ENCODE data around the gene PET117.

PET117 gene

DNA sequence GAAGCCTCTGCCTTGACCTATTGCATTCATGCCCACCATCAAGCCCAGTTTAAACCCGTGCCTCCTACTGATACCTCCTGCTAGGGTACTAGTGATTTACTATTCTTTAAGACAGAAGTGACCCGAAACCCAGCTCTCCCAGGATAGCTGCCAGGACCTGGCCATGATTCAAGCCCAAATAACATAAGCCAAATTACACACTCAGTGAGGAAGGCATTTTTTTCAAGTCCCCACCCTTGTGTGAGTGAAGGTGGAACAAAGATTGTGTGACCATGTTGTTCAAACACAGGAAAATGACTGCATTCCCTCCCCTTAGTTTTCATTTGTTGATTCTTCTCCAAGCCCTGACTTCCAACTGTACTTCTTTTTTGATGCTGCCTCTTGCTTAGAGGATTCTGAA lies 3.7 kb upstream of the PET117 start:
- DNase-seq (ENCODE audit: low read depth, low spot score), result no peak
- Histone ChIP-seq H3K36me3 (ENCODE audit: insufficient read depth, insufficient read length, low read length) (no peaks in the 10 kb centered on the region), H3K4me1 (ENCODE audit: insufficient read depth, insufficient read length) (no peaks in the 10 kb centered on the region), H3K4me3 (ENCODE audit: insufficient read length, low read depth) (no peak overlapping the region), H3K27me3 (ENCODE audit: insufficient read depth, insufficient read length) (peaks cover 11% of the 10 kb centered on the region), H3K9ac (ENCODE audit: insufficient read length, low read depth) (no peak overlapping the region), H3K9me3 (ENCODE audit: insufficient read depth, low read length) (no peaks in the 10 kb centered on the region)
- TF ChIP-seq SUZ12 (IDR thresholded peaks at IDR 0.05; ENCODE audit: extremely low read depth, insufficient read depth, insufficient read length) (no peak), ZNF274 (IDR thresholded peaks at IDR 0.05; ENCODE audit: low read depth, low read length) (no peak), YY1 (IDR thresholded peaks at IDR 0.05; ENCODE audit: insufficient read depth, insufficient read length) (no peak)

DNA sequence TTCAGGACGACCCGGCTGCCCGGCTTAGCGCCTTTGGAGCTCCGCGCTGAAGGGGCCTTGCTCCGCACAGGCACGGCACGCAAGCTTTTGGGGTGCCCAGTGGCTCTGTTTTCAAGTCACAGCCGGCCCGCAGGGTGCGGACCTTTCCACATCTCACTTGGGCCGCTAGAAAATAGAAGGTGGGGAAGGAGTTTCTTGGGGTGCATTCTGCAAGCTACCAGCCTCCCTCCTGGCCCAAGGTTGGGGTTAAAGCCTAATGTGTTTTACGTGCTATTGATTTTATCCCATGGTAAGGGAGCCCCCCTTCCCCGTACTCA lies 561 bp downstream of the PET117 start:
- Histone ChIP-seq H3K4me3 (ENCODE audit: insufficient read length, low read depth) (peak overlapping the region; percentile 89), H3K36me3 (ENCODE audit: insufficient read depth, insufficient read length, low read length) (peaks cover 9% of the 10 kb centered on the region), H3K27me3 (ENCODE audit: insufficient read depth, insufficient read length) (peaks cover 11% of the 10 kb centered on the region), H3K9ac (ENCODE audit: insufficient read length, low read depth) (peak overlapping the region; percentile 93), H3K9me3 (ENCODE audit: insufficient read depth, low read length) (no peaks in the 10 kb centered on the region), H3K4me1 (ENCODE audit: insufficient read depth, insufficient read length) (no peaks in the 10 kb centered on the region)
- no peak for DNase-seq (ENCODE audit: low read depth, low spot score)
- TF ChIP-seq YY1 (IDR thresholded peaks at IDR 0.05; ENCODE audit: insufficient read depth, insufficient read length), result no peak
- no peak for TF ChIP-seq SUZ12 (IDR thresholded peaks at IDR 0.05; ENCODE audit: extremely low read depth, insufficient read depth, insufficient read length)

DNA sequence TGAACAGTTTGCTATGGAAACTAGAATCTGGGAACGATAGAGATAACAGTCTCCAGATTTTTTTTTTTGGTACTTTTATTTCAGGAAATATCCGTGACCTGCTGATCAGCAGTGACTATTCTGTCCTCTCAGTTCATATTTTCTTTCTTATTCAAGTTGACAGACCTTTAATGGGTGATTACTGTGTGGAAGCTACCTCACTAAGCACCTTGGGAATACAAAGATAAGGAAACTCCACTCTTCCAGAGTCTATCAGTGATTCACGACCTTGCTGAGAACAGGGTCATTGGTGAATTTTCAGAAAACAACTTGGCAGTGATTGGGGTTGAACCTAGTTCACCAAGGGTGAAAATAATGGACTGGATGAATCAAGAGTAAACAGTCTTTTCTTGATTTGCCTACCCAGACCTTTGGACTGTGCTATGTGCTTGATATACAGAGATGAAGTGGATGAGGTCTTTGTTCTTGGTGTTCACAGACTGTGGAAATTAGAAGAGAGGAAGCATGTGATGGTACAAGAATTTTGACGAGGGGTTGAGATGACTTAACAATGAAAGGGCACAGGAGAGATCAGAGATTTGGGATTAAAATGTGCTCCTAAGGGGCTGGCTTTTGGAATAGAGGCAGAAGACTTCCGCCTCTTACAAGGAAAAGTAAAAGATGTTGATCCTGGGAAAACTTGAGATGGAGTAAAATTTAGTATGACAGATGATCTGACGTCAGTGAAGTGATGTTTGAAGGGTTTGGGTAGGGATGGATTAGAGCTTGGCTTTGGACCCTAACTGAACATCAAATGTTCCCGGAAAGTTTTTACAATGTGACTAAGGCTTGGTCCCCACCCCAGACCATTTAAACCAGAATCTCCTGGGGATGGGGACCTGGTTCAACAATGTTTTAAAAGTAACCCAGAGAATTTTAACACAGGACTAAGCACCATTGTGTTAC lies 1.2 kb downstream of the PET117 start:
- H3K9me3 ChIP-seq (ENCODE audit: insufficient read depth, low read length), result no peaks in the 10 kb centered on the region
- peaks cover 11% of the 10 kb centered on the region for H3K27me3 ChIP-seq (ENCODE audit: insufficient read depth, insufficient read length)
- TF ChIP-seq ZNF274 (IDR thresholded peaks at IDR 0.05; ENCODE audit: low read depth, low read length), result no peak
- TF ChIP-seq SUZ12 (IDR thresholded peaks at IDR 0.05; ENCODE audit: extremely low read depth, insufficient read depth, insufficient read length), result no peak
- DNase-seq (ENCODE audit: low read depth, low spot score), result no peak
- no peaks in the 10 kb centered on the region for H3K4me1 ChIP-seq (ENCODE audit: insufficient read depth, insufficient read length)
- peaks cover 9% of the 10 kb centered on the region for H3K36me3 ChIP-seq (ENCODE audit: insufficient read depth, insufficient read length, low read length)
- peak overlapping the region; percentile 93 for H3K9ac ChIP-seq (ENCODE audit: insufficient read length, low read depth)
- H3K4me3 ChIP-seq (ENCODE audit: insufficient read length, low read depth), result peak overlapping the region; percentile 89

DNA sequence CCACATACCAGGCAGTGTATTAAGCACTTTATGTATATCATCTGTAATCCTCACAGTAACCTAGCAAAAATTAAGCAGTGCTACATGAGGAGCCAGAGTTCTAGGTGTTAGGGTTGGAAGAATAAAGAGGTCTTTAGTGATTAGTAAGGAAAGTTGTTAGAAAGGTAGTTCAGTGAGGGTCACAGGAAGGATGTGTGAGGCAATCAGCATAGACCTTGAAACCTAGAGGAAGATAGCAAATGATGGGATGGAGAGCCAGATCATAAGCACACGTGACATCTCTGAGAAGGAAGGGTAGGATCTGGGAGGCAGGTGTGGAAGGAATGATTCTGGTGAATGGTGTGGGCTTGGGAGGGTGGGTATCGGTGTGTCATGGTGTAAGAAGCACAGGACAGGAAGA lies 2.2 kb downstream of the PET117 start:
- Histone ChIP-seq H3K4me3 (ENCODE audit: insufficient read length, low read depth) (no peak overlapping the region), H3K4me1 (ENCODE audit: insufficient read depth, insufficient read length) (no peaks in the 10 kb centered on the region), H3K9me3 (ENCODE audit: insufficient read depth, low read length) (no peaks in the 10 kb centered on the region), H3K36me3 (ENCODE audit: insufficient read depth, insufficient read length, low read length) (peaks cover 9% of the 10 kb centered on the region), H3K27me3 (ENCODE audit: insufficient read depth, insufficient read length) (peaks cover 11% of the 10 kb centered on the region), H3K9ac (ENCODE audit: insufficient read length, low read depth) (no peak overlapping the region)
- TF ChIP-seq YY1 (IDR thresholded peaks at IDR 0.05; ENCODE audit: insufficient read depth, insufficient read length), result no peak
- no peak for TF ChIP-seq ZNF274 (IDR thresholded peaks at IDR 0.05; ENCODE audit: low read depth, low read length)
- no peak for TF ChIP-seq SUZ12 (IDR thresholded peaks at IDR 0.05; ENCODE audit: extremely low read depth, insufficient read depth, insufficient read length)
- no peak for DNase-seq (ENCODE audit: low read depth, low spot score)

DNA sequence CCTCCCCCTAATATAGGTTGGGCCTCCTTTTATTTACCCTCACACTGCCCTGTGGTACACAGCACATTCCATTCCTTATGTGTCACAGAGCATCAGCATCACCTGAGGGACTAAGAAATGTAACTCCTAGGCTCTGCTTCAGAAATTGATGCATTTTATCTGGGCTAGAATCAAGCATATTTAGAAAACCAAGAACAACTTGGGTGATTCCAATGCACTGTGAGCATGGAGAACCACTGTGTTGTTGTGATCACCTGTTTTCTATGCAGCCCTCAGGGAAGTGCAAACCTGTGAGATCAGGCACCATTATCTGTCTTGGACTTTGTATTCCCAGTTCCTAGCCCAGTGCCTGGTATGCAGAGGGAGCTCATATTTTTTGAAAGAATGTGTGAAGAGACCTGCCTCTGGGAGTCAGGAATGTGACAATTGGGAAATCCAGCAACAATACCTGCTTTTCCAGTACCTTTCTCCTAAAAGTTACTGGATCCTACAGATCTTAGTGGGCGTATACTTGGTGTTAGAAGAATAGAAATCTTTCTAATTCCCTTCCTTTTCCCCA lies 7.0 kb downstream of the PET117 start:
- no peak for DNase-seq (ENCODE audit: low read depth, low spot score)
- H3K4me3 ChIP-seq (ENCODE audit: insufficient read length, low read depth), result no peak overlapping the region
- peaks cover 24% of the 10 kb centered on the region for H3K36me3 ChIP-seq (ENCODE audit: insufficient read depth, insufficient read length, low read length)
- no peaks in the 10 kb centered on the region for H3K4me1 ChIP-seq (ENCODE audit: insufficient read depth, insufficient read length)
- H3K9ac ChIP-seq (ENCODE audit: insufficient read length, low read depth), result no peak overlapping the region
- H3K9me3 ChIP-seq (ENCODE audit: insufficient read depth, low read length), result no peaks in the 10 kb centered on the region
- no peak for TF ChIP-seq YY1 (IDR thresholded peaks at IDR 0.05; ENCODE audit: insufficient read depth, insufficient read length)
- no peak for TF ChIP-seq ZNF274 (IDR thresholded peaks at IDR 0.05; ENCODE audit: low read depth, low read length)
- no peak for TF ChIP-seq SUZ12 (IDR thresholded peaks at IDR 0.05; ENCODE audit: extremely low read depth, insufficient read depth, insufficient read length)
- H3K27me3 ChIP-seq (ENCODE audit: insufficient read depth, insufficient read length), result no peaks in the 10 kb centered on the region

DNA sequence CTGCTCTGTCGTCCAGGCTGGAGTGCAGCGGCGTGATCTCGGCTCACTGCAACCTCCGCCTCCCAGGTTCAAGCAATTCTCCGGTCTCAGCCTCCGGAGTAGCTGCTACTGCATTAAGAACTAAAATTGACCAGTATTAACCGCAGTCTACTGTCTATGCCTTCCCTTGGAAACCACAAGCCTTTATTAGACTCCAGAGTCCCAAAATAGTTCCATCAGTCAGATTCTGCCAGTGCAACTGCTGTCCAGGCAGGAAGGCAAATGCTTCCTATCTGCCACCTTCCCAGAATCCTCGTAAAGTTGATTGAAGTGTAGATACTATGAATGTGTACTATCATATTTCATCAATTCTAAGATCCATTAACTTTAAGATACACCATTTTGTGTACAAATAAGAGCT lies 16.7 kb downstream of the PET117 start:
- no peak for DNase-seq (ENCODE audit: low read depth, low spot score)
- H3K9ac ChIP-seq (ENCODE audit: insufficient read length, low read depth), result no peak overlapping the region
- no peak overlapping the region for H3K4me3 ChIP-seq (ENCODE audit: insufficient read length, low read depth)
- H3K27me3 ChIP-seq (ENCODE audit: insufficient read depth, insufficient read length), result no peaks in the 10 kb centered on the region
- peaks cover 31% of the 10 kb centered on the region for H3K36me3 ChIP-seq (ENCODE audit: insufficient read depth, insufficient read length, low read length)
- TF ChIP-seq SUZ12 (IDR thresholded peaks at IDR 0.05; ENCODE audit: extremely low read depth, insufficient read depth, insufficient read length) (no peak), YY1 (IDR thresholded peaks at IDR 0.05; ENCODE audit: insufficient read depth, insufficient read length) (no peak), ZNF274 (IDR thresholded peaks at IDR 0.05; ENCODE audit: low read depth, low read length) (no peak)
- no peaks in the 10 kb centered on the region for H3K9me3 ChIP-seq (ENCODE audit: insufficient read depth, low read length)
- H3K4me1 ChIP-seq (ENCODE audit: insufficient read depth, insufficient read length), result no peaks in the 10 kb centered on the region

DNA sequence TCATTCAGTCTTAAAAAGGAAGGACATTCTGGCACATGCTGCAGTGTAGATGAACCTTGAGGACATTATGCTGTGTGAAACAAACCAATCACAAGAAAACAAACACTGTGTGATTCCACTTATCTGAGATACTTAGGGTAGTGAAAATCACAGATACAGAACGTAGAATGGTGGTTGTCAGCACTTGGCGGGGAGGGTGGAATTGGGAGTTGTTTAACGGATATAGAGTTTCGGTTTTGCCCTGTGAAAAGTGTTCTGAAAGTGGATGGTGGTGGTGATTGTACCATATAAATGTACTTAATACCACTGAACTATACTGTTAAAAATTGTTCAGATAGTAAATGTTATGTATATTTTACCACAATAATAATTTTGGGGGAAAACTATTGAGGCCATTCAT lies 18.4 kb downstream of the PET117 start:
- DNase-seq (ENCODE audit: low read depth, low spot score), result no peak
- no peak overlapping the region for H3K9ac ChIP-seq (ENCODE audit: insufficient read length, low read depth)
- H3K4me1 ChIP-seq (ENCODE audit: insufficient read depth, insufficient read length), result no peaks in the 10 kb centered on the region
- H3K27me3 ChIP-seq (ENCODE audit: insufficient read depth, insufficient read length), result no peaks in the 10 kb centered on the region
- H3K4me3 ChIP-seq (ENCODE audit: insufficient read length, low read depth), result no peak overlapping the region
- no peaks in the 10 kb centered on the region for H3K9me3 ChIP-seq (ENCODE audit: insufficient read depth, low read length)
- no peak for TF ChIP-seq YY1 (IDR thresholded peaks at IDR 0.05; ENCODE audit: insufficient read depth, insufficient read length)
- TF ChIP-seq SUZ12 (IDR thresholded peaks at IDR 0.05; ENCODE audit: extremely low read depth, insufficient read depth, insufficient read length), result no peak
- no peak for TF ChIP-seq ZNF274 (IDR thresholded peaks at IDR 0.05; ENCODE audit: low read depth, low read length)
- peaks cover 26% of the 10 kb centered on the region for H3K36me3 ChIP-seq (ENCODE audit: insufficient read depth, insufficient read length, low read length)
